ENCODE measurements around the gene OPCML.
A peak's percentile ranks its signal among the peaks of the same experiment; 100 is the strongest.

Gene OPCML

GRCh38 chr11:133547808-133548494 is 15.7 kb upstream of the OPCML start:
- no peak for DNase-seq
- Mint-ChIP-seq H3K4me1 (peaks cover 20% of the 10 kb centered on the region), H3K9me3 (no peaks in the 10 kb centered on the region), H3K36me3 (ENCODE audit: low read depth) (no peaks in the 10 kb centered on the region), H3K27ac (no peak overlapping the region), H3K4me3 (no peak overlapping the region), H3K27me3 (ENCODE audit: low read depth, poor library complexity) (peaks cover 3% of the 10 kb centered on the region)
- TF ChIP-seq CTCF (IDR thresholded peaks at IDR 0.05), result no peak

- peaks cover 4% of the 10 kb centered on the region for H3K27me3 Mint-ChIP-seq (ENCODE audit: low read depth, poor library complexity)
- TF ChIP-seq CTCF (IDR thresholded peaks at IDR 0.05), result no peak
- no peaks in the 10 kb centered on the region for H3K9me3 Mint-ChIP-seq
- H3K36me3 Mint-ChIP-seq (ENCODE audit: low read depth), result no peaks in the 10 kb centered on the region
- no peak for DNase-seq
- no peak overlapping the region for H3K4me3 Mint-ChIP-seq
- H3K27ac Mint-ChIP-seq, result no peak overlapping the region
- peaks cover 40% of the 10 kb centered on the region for H3K4me1 Mint-ChIP-seq
Measured at GRCh38 chr11:133545199-133545803, 13.0 kb upstream of the OPCML start.

GRCh38 chr11:133541720-133542095 is 9.4 kb upstream of the OPCML start:
- no peak for DNase-seq
- H3K4me1 Mint-ChIP-seq, result peaks cover 43% of the 10 kb centered on the region
- H3K36me3 Mint-ChIP-seq (ENCODE audit: low read depth), result no peaks in the 10 kb centered on the region
- TF ChIP-seq CTCF (IDR thresholded peaks at IDR 0.05), result no peak
- peaks cover 4% of the 10 kb centered on the region for H3K27me3 Mint-ChIP-seq (ENCODE audit: low read depth, poor library complexity)
- H3K9me3 Mint-ChIP-seq, result peaks cover 7% of the 10 kb centered on the region
- peak overlapping the region; percentile 60 for H3K4me3 Mint-ChIP-seq
- H3K27ac Mint-ChIP-seq, result no peak overlapping the region

GRCh38 chr11:133541021-133541719 is 8.9 kb upstream of the OPCML start:
- H3K36me3 Mint-ChIP-seq (ENCODE audit: low read depth), result no peaks in the 10 kb centered on the region
- DNase-seq, result peak; percentile 59
- H3K27me3 Mint-ChIP-seq (ENCODE audit: low read depth, poor library complexity), result peaks cover 4% of the 10 kb centered on the region
- peak; percentile 15 for TF ChIP-seq CTCF (IDR thresholded peaks at IDR 0.05)
- peaks cover 45% of the 10 kb centered on the region for H3K4me1 Mint-ChIP-seq
- H3K4me3 Mint-ChIP-seq, result peak overlapping the region; percentile 60
- H3K27ac Mint-ChIP-seq, result peak overlapping the region; percentile 13
- peaks cover 7% of the 10 kb centered on the region for H3K9me3 Mint-ChIP-seq

GRCh38 chr11:133536198-133536597 is 3.9 kb upstream of the OPCML start:
- no peaks in the 10 kb centered on the region for H3K36me3 Mint-ChIP-seq (ENCODE audit: low read depth)
- H3K4me3 Mint-ChIP-seq, result no peak overlapping the region
- DNase-seq, result no peak
- no peak for TF ChIP-seq CTCF (IDR thresholded peaks at IDR 0.05)
- H3K9me3 Mint-ChIP-seq, result peaks cover 7% of the 10 kb centered on the region
- peaks cover 36% of the 10 kb centered on the region for H3K27me3 Mint-ChIP-seq (ENCODE audit: low read depth, poor library complexity)
- peaks cover 34% of the 10 kb centered on the region for H3K4me1 Mint-ChIP-seq
- H3K27ac Mint-ChIP-seq, result no peak overlapping the region

Measured in nephron progenitor cell (in vitro differentiated cells).